ENCODE data around the gene COQ8B. TPM values are rescaled to one million over a fixed set of nuclear protein-coding genes. Genes with fewer than 3 reads are reported as not detected.

Gene COQ8B
- polyA plus RNA-seq, 2 donors = 18.4 to 27.2 TPM

DNA sequence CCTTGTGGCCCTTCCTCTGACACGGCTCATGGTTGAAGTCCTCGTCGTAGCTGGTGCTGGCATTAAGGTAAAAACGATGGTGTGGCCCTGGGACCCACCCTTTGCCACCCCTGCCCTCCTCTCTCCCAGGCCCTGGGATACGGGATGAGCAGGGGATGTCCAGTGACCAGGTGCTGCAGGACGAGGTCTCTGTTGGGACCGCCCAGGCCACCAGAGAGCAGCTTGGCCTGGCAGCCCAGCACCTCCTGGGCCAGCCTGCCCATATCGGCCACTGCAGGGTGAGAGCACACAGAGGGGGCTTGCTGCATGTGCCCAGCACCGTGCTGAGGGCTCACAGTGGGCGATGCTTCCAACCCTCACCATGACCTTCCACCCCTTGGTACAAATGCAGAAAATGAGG, 27.2 kb upstream of the COQ8B start:
- 91 to 93% methylated on average over 10 of the region's 10 CpGs for WGBS, 2 donors
- peak overlapping the region in 1 of 2 donors; percentile 15 for H3K27ac ChIP-seq (ENCODE audit: low read depth in 2 of 2, low read length in 1 of 2)
- peaks cover 12 to 18% of the 10 kb centered on the region in 2 donors for H3K4me1 ChIP-seq (ENCODE audit: control insufficient read depth in 2 of 2, insufficient read depth in 2 of 2, low read length in 1 of 2)
- no peaks in the 10 kb centered on the region for H3K9me3 ChIP-seq (ENCODE audit: control insufficient read depth in 2 of 2, insufficient read depth in 1 of 2, low read depth in 1 of 2, low read length in 1 of 2)
- H3K27me3 ChIP-seq (ENCODE audit: control insufficient read depth in 1 of 2, insufficient read depth in 2 of 2, low read length in 2 of 2) = no peaks in the 10 kb centered on the region
- H3K36me3 ChIP-seq (ENCODE audit: control insufficient read depth in 2 of 2, insufficient read depth in 2 of 2, low read length in 1 of 2) = peaks cover 0 to 23% of the 10 kb centered on the region in 2 donors
- H3K4me3 ChIP-seq (ENCODE audit: low read depth in 1 of 2, low read length in 2 of 2) = no peak overlapping the region

GRCh38 chr19:40742886-40743285, 26.2 kb upstream of the COQ8B start:
- Histone ChIP-seq H3K4me1 (ENCODE audit: control insufficient read depth in 2 of 2, insufficient read depth in 2 of 2, low read length in 1 of 2) (peaks cover 12 to 18% of the 10 kb centered on the region in 2 donors), H3K4me3 (ENCODE audit: low read depth in 1 of 2, low read length in 2 of 2) (no peak overlapping the region), H3K36me3 (ENCODE audit: control insufficient read depth in 2 of 2, insufficient read depth in 2 of 2, low read length in 1 of 2) (peaks cover 0 to 28% of the 10 kb centered on the region in 2 donors), H3K27me3 (ENCODE audit: control insufficient read depth in 1 of 2, insufficient read depth in 2 of 2, low read length in 2 of 2) (no peaks in the 10 kb centered on the region), H3K9me3 (ENCODE audit: control insufficient read depth in 2 of 2, insufficient read depth in 1 of 2, low read depth in 1 of 2, low read length in 1 of 2) (no peaks in the 10 kb centered on the region), H3K27ac (ENCODE audit: low read depth in 2 of 2, low read length in 1 of 2) (peak overlapping the region in 1 of 2 donors; percentile 27)
- WGBS, 2 donors = 89 to 91% methylated on average over 12 of the region's 12 CpGs

DNA sequence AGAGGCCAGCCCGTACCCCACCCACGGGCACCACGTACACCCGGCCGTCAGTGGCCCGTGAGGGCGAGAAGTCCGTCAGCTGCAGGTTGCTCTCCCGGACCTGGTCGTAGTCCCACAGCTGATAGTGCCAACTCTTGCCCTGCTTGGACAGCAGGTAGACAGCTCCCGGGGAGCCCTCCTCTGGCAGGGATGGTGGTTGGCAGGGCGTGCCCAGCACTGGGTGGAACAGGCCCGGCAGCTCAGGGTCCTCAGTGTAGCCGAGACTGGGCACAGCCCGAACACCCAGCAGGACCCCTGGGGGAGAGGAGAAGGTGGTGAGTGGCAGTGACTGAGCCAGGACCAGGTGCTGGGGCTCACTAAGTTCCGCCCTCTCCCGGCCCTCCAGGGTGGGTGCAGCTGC, 25.8 kb upstream of the COQ8B start:
- WGBS, 2 donors = 70 to 76% methylated on average over 17 of the region's 17 CpGs
- H3K27ac ChIP-seq (ENCODE audit: low read depth in 2 of 2, low read length in 1 of 2) = peak overlapping the region in 1 of 2 donors; percentile 27
- no peak overlapping the region for H3K4me3 ChIP-seq (ENCODE audit: low read depth in 1 of 2, low read length in 2 of 2)
- H3K9me3 ChIP-seq (ENCODE audit: control insufficient read depth in 2 of 2, insufficient read depth in 1 of 2, low read depth in 1 of 2, low read length in 1 of 2) = no peaks in the 10 kb centered on the region
- peaks cover 2 to 31% of the 10 kb centered on the region in 2 donors for H3K36me3 ChIP-seq (ENCODE audit: control insufficient read depth in 2 of 2, insufficient read depth in 2 of 2, low read length in 1 of 2)
- no peaks in the 10 kb centered on the region for H3K27me3 ChIP-seq (ENCODE audit: control insufficient read depth in 1 of 2, insufficient read depth in 2 of 2, low read length in 2 of 2)
- peaks cover 12 to 18% of the 10 kb centered on the region in 2 donors for H3K4me1 ChIP-seq (ENCODE audit: control insufficient read depth in 2 of 2, insufficient read depth in 2 of 2, low read length in 1 of 2)

DNA sequence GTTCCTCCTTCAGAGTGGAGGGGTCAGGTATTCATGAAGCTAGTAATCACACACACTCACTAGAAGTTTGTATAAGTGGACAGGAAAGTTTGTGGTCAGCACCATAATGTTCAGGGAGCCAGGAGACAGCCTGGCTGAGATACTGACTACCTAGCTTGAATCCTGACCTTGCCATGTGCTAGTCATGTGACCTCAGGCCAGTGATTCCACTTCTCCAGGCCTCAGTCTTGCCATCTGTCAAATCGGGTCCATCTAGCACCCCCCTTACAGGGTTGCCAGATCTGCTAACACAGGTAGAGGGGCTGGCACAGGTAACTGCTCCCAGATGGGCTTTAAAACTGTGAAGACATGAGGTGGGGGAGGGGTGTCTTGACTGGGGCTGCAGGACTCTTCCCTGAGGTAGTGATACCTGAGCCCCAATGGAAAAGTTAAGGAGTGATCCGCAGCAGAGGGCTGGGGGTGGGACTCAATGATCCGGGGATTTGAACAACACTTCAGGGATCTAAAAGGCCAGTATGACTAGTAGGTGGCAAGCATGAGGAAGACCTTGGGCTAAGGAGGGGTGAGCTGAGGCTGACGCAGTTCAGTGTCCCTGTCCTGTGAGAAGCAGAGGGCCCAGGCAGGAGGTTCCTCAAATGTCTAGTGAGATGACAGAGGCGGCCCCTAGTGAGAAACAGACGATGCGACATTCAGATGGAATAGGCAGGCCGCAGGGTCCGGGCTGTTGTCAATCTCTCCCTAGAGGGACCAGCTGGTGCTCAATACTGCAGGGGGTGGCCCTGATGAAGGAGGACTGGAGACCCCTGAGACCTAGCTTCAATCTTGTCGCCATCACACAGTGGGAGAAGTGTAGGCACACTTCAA, 25.1 kb upstream of the COQ8B start:
- peaks cover 9 to 38% of the 10 kb centered on the region in 2 donors for H3K36me3 ChIP-seq (ENCODE audit: control insufficient read depth in 2 of 2, insufficient read depth in 2 of 2, low read length in 1 of 2)
- WGBS, 2 donors = 82 to 84% methylated on average over 10 of the region's 10 CpGs
- H3K27me3 ChIP-seq (ENCODE audit: control insufficient read depth in 1 of 2, insufficient read depth in 2 of 2, low read length in 2 of 2) = no peaks in the 10 kb centered on the region
- no peaks in the 10 kb centered on the region for H3K9me3 ChIP-seq (ENCODE audit: control insufficient read depth in 2 of 2, insufficient read depth in 1 of 2, low read depth in 1 of 2, low read length in 1 of 2)
- H3K4me3 ChIP-seq (ENCODE audit: low read depth in 1 of 2, low read length in 2 of 2) = no peak overlapping the region
- peak overlapping the region; percentile 70 to 72 for H3K27ac ChIP-seq (ENCODE audit: low read depth in 2 of 2, low read length in 1 of 2)
- peaks cover 12 to 18% of the 10 kb centered on the region in 2 donors for H3K4me1 ChIP-seq (ENCODE audit: control insufficient read depth in 2 of 2, insufficient read depth in 2 of 2, low read length in 1 of 2)

- 50 to 58% methylated on average over 6 of the region's 6 CpGs for WGBS, 2 donors
- Histone ChIP-seq H3K27me3 (ENCODE audit: control insufficient read depth in 1 of 2, insufficient read depth in 2 of 2, low read length in 2 of 2) (no peaks in the 10 kb centered on the region), H3K4me1 (ENCODE audit: control insufficient read depth in 2 of 2, insufficient read depth in 2 of 2, low read length in 1 of 2) (peaks cover 12 to 18% of the 10 kb centered on the region in 2 donors), H3K4me3 (ENCODE audit: low read depth in 1 of 2, low read length in 2 of 2) (no peak overlapping the region), H3K36me3 (ENCODE audit: control insufficient read depth in 2 of 2, insufficient read depth in 2 of 2, low read length in 1 of 2) (peaks cover 9 to 41% of the 10 kb centered on the region in 2 donors), H3K27ac (ENCODE audit: low read depth in 2 of 2, low read length in 1 of 2) (peak overlapping the region; percentile 71 to 75), H3K9me3 (ENCODE audit: control insufficient read depth in 2 of 2, insufficient read depth in 1 of 2, low read depth in 1 of 2, low read length in 1 of 2) (no peaks in the 10 kb centered on the region)
Observed at GRCh38 chr19:40740747-40741146, 24.1 kb upstream of the COQ8B start.

DNA sequence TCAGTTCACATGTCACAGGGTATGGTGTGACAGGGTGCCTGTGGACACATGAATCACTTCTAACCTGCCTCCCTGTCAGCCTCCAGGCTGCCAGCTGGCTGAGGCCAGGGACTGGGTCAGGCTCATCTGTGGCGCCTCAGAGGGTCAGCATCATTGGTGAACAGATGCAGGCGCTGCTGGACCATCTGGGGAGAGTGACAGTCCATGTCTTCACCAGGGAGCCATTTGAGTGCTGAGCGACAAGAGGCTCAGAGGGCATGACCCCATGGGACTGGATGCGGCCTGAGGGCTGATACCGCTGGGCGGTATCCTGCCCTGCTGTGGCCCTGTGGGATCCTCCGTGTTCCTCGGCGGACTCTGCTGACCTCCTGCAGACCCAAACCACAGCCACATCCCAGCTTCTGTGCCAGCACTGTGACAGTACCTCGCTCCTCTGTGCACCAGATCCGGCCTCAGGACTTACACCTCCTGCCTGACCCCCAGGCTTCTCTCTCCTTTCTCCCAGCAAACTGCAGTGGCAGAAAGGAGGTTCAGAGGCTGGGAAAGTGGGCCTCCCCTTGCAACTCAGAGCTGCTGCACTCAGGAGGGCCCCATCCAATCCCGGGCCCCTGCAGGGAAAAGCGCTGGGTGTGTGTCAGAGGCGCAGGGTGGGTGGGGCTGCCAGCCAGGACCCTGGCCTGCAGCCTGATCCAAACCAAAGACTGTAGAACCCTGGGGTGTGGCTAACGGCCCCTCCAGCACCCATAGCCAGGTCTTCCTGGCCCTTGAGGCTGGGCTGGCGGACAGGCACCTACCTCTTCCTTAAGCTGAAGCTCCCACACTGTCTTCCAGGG, 23.4 kb upstream of the COQ8B start:
- no peaks in the 10 kb centered on the region for H3K27me3 ChIP-seq (ENCODE audit: control insufficient read depth in 1 of 2, insufficient read depth in 2 of 2, low read length in 2 of 2)
- H3K27ac ChIP-seq (ENCODE audit: low read depth in 2 of 2, low read length in 1 of 2) = peak overlapping the region; percentile 71 to 75
- WGBS, 2 donors = 65 to 74% methylated on average over 15 to 16 of the region's 16 CpGs
- H3K4me1 ChIP-seq (ENCODE audit: control insufficient read depth in 2 of 2, insufficient read depth in 2 of 2, low read length in 1 of 2) = peaks cover 15 to 18% of the 10 kb centered on the region in 2 donors
- no peak overlapping the region for H3K4me3 ChIP-seq (ENCODE audit: low read depth in 1 of 2, low read length in 2 of 2)
- H3K9me3 ChIP-seq (ENCODE audit: control insufficient read depth in 2 of 2, insufficient read depth in 1 of 2, low read depth in 1 of 2, low read length in 1 of 2) = no peaks in the 10 kb centered on the region
- H3K36me3 ChIP-seq (ENCODE audit: control insufficient read depth in 2 of 2, insufficient read depth in 2 of 2, low read length in 1 of 2) = peaks cover 9 to 47% of the 10 kb centered on the region in 2 donors

GRCh38 chr19:40739030-40739839, 22.5 kb upstream of the COQ8B start:
- no peaks in the 10 kb centered on the region for H3K27me3 ChIP-seq (ENCODE audit: control insufficient read depth in 1 of 2, insufficient read depth in 2 of 2, low read length in 2 of 2)
- H3K36me3 ChIP-seq (ENCODE audit: control insufficient read depth in 2 of 2, insufficient read depth in 2 of 2, low read length in 1 of 2) = peaks cover 9 to 46% of the 10 kb centered on the region in 2 donors
- peaks cover 15 to 20% of the 10 kb centered on the region in 2 donors for H3K4me1 ChIP-seq (ENCODE audit: control insufficient read depth in 2 of 2, insufficient read depth in 2 of 2, low read length in 1 of 2)
- H3K27ac ChIP-seq (ENCODE audit: low read depth in 2 of 2, low read length in 1 of 2) = peak overlapping the region; percentile 71 to 75
- H3K9me3 ChIP-seq (ENCODE audit: control insufficient read depth in 2 of 2, insufficient read depth in 1 of 2, low read depth in 1 of 2, low read length in 1 of 2) = no peaks in the 10 kb centered on the region
- H3K4me3 ChIP-seq (ENCODE audit: low read depth in 1 of 2, low read length in 2 of 2) = no peak overlapping the region
- WGBS, 2 donors = 78 to 79% methylated on average over 22 of the region's 22 CpGs

- H3K36me3 ChIP-seq (ENCODE audit: control insufficient read depth in 2 of 2, insufficient read depth in 2 of 2, low read length in 1 of 2) = peaks cover 19 to 51% of the 10 kb centered on the region in 2 donors
- WGBS, 2 donors = 87 to 94% methylated on average over 9 of the region's 9 CpGs
- H3K27me3 ChIP-seq (ENCODE audit: control insufficient read depth in 1 of 2, insufficient read depth in 2 of 2, low read length in 2 of 2) = no peaks in the 10 kb centered on the region
- H3K9me3 ChIP-seq (ENCODE audit: control insufficient read depth in 2 of 2, insufficient read depth in 1 of 2, low read depth in 1 of 2, low read length in 1 of 2) = no peaks in the 10 kb centered on the region
- peaks cover 13 to 17% of the 10 kb centered on the region in 2 donors for H3K4me1 ChIP-seq (ENCODE audit: control insufficient read depth in 2 of 2, insufficient read depth in 2 of 2, low read length in 1 of 2)
- peak overlapping the region in 1 of 2 donors; percentile 70 for H3K27ac ChIP-seq (ENCODE audit: low read depth in 2 of 2, low read length in 1 of 2)
- H3K4me3 ChIP-seq (ENCODE audit: low read depth in 1 of 2, low read length in 2 of 2) = no peak overlapping the region
Observed at GRCh38 chr19:40737102-40737644, 20.5 kb upstream of the COQ8B start.

Measured in esophagus (tissue), 2 donors.